HL-60 (cell line): ENCODE measurements around the gene ARID1B.

ENCODE experiments used
- DNase-seq, 2 experiments: peaks; one replicate each; pipeline ENCODE4 v3.0.0-alpha.2; 2010 to 2020; ENCODE audit warnings: low read depth in 1 of 2, low spot score in 1 of 2
- H3K27ac ChIP-seq: fragments of 250-450 bp; sonication (Bioruptor Pico); replicated peaks from 2 replicates; pipeline ENCODE4 v1.5.1; 2020; ENCODE audit warnings: mild to moderate bottlenecking, moderate library complexity
- H3K27me3 ChIP-seq: fragments of 250-450 bp; sonication (Bioruptor Pico); 2 replicates; pipeline ENCODE4 v1.5.1; 2021; ENCODE audit warnings: mild to moderate bottlenecking, moderate library complexity; ENCODE audit not compliant: insufficient read depth, poor library complexity, severe bottlenecking
- H3K4me3 ChIP-seq: replicated peaks from 2 replicates; pipeline ENCODE4 v1.5.1; 2011; ENCODE audit warnings: mild to moderate bottlenecking, control low read depth, low read length; ENCODE audit not compliant: insufficient read depth
- CTCF ChIP-seq: IDR thresholded peaks from one replicate; pipeline ENCODE4 v1.5.1; 2011; ENCODE audit warnings: low read length, control low read depth, inconsistent platforms; ENCODE audit not compliant: insufficient read depth
- GABPA ChIP-seq: IDR thresholded peaks from 2 replicates; pipeline ENCODE4 v1.6.1; 2012; ENCODE audit warnings: low read depth
- POLR2AphosphoS5 ChIP-seq: IDR thresholded peaks from 2 replicates; pipeline ENCODE4 v1.6.1; 2012; ENCODE audit warnings: low read depth
- REST ChIP-seq: IDR thresholded peaks from 2 replicates; pipeline ENCODE4 v1.6.1; 2012; ENCODE audit warnings: low read depth; ENCODE audit not compliant: insufficient replicate concordance
- SPI1 ChIP-seq: IDR thresholded peaks from 2 replicates; pipeline ENCODE4 v1.6.1; 2012; ENCODE audit warnings: low read depth, mild to moderate bottlenecking, borderline replicate concordance

The ARID1B gene

GRCh38 chr6:156967852-156968251 lies 190.7 kb downstream of the ARID1B start:
- no peak overlapping the region for H3K27ac ChIP-seq
- no peak overlapping the region for H3K4me3 ChIP-seq
- no peaks in the 10 kb centered on the region for H3K27me3 ChIP-seq
- TF ChIP-seq REST (no peak), SPI1 (no peak), CTCF (no peak), GABPA (no peak), POLR2AphosphoS5 (no peak)
- DNase-seq, result no peak

- TF ChIP-seq GABPA (no peak), REST (no peak), CTCF (no peak), SPI1 (no peak), POLR2AphosphoS5 (no peak)
- H3K27me3 ChIP-seq, result no peaks in the 10 kb centered on the region
- no peak overlapping the region for H3K4me3 ChIP-seq
- no peak for DNase-seq
- no peak overlapping the region for H3K27ac ChIP-seq
These were observed 192.1 kb downstream of the ARID1B start for GRCh38 chr6:156969233-156969632.

- no peaks in the 10 kb centered on the region for H3K27me3 ChIP-seq
- DNase-seq, result no peak
- H3K4me3 ChIP-seq, result no peak overlapping the region
- no peak overlapping the region for H3K27ac ChIP-seq
- TF ChIP-seq CTCF (no peak), REST (no peak), SPI1 (no peak), POLR2AphosphoS5 (no peak), GABPA (no peak)
These were observed 193.5 kb downstream of the ARID1B start for GRCh38 chr6:156970595-156971112.
